Lower leg skin (tissue), 4 donors: ENCODE results near the gene MDC1. TPM values are rescaled to one million over a fixed set of nuclear protein-coding genes. Genes with fewer than 3 reads are reported as not detected.

Experiments used
- DNase-seq, 2 donors: peaks; one replicate each; pipeline ENCODE4 v3.0.0-alpha.2; 2019; ENCODE audit warnings: low spot score in 2 of 2
- H3K4me3 ChIP-seq: fragments of 200-600 bp; sonication (generic); 2 replicates; pipeline ENCODE4 v1.5.1; 2017; ENCODE audit warnings: mild to moderate bottlenecking, low read depth; ENCODE audit not compliant: poor library complexity, severe bottlenecking
- POLR2A ChIP-seq, 2 donors: fragments of 450-650 bp; IDR thresholded peaks; one replicate each; pipeline ENCODE4 v1.6.1; 2016 to 2017; ENCODE audit warnings: antibody characterized with exemption in 2 of 2, mild to moderate bottlenecking in 1 of 2, moderate library complexity in 1 of 2
- WGBS, 2 donors: methylation state at CpG; one replicate each; pipeline ENCODE4 v1.1.5; 2018; 5-methylcytosine and 5-hydroxymethylcytosine counted together
- intact Hi-C: fragments of 100-400 bp; cut with DNase I; formaldehyde crosslinking; loops from one replicate; pipeline ENCODE4 v1.15.0; 2023; ENCODE audit warnings: low total_unique reads
- total RNA-seq, 4 donors: library from RNA; depleted of rRNA; stranded (reverse); fragments of >200 nt; gene quantifications; one replicate each; pipeline ENCODE4 v1.1.0, GENCODE V29; 2016
- TF ChIP-seq, protein P1 (sequence below), 3 donors: fragments of 450-650 bp; IDR thresholded peaks; one replicate each; pipeline ENCODE4 v1.5.1; 2016; ENCODE audit warnings: antibody characterized with exemption in 3 of 3, mild to moderate bottlenecking in 3 of 3, moderate library complexity in 2 of 3

Gene MDC1
- total RNA-seq, 4 donors from 2014 or later: 9.7 to 21.4 (median 9.8) TPM

DNA sequence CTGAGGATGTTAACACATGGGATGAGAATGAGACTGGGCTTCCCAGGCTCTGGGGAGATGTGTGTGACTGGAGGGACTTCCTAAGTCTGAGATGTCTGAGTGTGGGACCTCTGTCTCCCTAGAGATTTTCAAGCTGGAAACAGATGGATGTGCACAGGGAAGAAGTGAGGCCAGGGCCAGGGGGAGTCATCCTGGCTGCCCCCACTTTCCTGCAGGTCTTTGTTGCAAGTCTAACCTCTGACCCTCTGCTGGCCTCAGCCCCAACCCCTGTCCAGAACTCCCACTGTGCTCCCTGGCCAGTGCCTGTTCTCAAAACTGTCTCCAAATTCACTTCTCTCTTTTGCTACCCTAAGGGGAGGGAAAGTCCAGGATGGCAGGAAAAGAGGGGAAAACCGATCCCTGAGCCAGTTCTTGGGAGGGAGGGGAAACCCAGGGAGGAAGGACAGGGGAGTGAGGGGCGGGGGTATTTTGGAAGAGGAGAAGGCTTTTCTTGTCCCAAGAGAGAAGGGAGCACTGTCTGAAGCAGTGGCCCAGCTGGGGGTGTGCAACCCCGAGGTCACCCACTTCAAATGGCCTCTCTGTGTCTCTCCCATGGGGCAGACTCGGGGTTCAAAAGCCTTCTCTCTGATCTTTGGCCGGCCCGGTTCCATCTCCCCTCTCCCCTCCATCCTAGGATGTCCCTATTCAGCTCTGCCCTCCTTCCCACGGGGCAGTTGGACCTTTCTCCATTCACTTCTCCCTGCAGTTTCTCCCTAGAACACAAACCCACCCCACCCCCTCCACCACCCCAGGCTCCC is 33.7 kb downstream of the MDC1 start:
- 1 to 2% methylated on average over 7 of the region's 7 CpGs for WGBS, 2 donors
- H3K4me3 ChIP-seq: peak overlapping the region; percentile 44
- TF ChIP-seq, protein P1, sequence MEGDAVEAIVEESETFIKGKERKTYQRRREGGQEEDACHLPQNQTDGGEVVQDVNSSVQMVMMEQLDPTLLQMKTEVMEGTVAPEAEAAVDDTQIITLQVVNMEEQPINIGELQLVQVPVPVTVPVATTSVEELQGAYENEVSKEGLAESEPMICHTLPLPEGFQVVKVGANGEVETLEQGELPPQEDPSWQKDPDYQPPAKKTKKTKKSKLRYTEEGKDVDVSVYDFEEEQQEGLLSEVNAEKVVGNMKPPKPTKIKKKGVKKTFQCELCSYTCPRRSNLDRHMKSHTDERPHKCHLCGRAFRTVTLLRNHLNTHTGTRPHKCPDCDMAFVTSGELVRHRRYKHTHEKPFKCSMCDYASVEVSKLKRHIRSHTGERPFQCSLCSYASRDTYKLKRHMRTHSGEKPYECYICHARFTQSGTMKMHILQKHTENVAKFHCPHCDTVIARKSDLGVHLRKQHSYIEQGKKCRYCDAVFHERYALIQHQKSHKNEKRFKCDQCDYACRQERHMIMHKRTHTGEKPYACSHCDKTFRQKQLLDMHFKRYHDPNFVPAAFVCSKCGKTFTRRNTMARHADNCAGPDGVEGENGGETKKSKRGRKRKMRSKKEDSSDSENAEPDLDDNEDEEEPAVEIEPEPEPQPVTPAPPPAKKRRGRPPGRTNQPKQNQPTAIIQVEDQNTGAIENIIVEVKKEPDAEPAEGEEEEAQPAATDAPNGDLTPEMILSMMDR (IDR thresholded peaks at IDR 0.05): no peak
- intact Hi-C loops: no loop called here
- no peak for DNase-seq

DNA sequence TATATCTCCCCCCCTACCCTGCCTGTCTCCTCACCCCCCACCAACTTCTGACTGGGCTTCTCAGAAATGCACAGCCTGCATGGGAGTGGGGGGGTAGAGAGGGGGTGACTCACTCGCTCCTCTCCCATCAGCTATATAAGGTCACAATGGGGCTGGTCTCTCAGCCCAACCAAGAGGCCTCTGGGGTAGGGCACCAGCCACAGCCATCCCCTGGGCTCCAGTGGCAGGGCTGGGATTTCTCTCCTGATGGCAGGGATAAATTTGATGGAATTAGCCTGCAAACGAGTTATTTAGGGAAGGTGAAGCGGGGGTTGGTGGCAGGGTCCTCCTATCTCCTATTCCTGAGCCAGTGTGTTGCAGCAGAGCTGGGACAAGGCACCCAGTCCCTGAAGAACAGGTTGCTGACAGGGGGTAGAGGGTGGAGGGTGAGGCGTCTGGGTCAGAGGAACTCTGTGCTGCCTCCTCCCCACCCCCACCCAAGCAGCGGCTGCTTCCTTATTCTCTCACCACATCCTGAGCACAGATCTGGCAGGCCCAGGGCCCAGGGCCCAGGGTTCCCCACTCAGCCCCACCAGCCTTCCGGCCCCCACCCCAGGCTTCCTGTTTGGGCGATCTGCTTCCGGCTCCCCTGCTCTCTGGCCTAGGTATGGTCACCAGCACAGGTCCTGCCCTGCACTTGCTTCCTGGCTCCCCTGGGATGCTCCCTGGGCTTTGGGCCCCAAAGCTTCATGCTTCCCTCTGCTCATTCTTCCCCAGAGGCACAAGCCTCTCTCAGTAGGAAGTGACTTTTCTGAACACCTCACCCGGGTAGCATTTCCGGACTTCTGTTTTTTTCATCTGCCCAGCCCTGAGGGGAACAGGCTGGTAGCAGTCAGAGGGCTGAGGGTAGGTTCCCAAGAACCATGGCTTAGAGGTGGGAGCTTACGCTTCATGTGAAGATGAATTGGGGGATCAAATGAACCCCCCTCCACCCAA is 34.7 kb downstream of the MDC1 start:
- 7 to 12% methylated on average over 11 of the region's 11 CpGs for WGBS, 2 donors

DNA sequence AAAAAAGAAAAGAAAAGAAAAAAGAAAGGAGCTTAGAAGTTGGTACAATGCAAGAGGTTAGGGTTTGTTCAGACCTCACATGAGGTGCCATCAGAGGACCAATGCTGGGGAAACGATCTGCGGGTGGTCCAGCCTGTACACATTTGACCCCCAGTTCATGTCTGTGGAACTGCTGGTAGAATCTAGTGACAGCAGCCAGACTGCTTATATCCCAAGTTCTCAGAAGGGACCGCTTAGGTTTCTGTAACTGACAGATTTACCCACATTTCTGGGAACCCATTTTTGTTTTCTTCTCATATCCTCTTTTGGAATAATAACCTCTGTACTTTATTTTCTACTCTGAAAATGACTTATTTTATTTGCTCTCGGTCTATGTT is 35.3 kb downstream of the MDC1 start:
- intact Hi-C loops: no loop called here
- WGBS, 2 donors: 27 to 29% methylated on average over 4 of the region's 4 CpGs
- no peak for DNase-seq
- TF ChIP-seq POLR2A (IDR thresholded peaks at IDR 0.05): no peak
- TF ChIP-seq, protein P1 (IDR thresholded peaks at IDR 0.05): no peak
- H3K4me3 ChIP-seq: no peak overlapping the region

More for the DNA sequence above, 34.7 kb downstream of the MDC1 start:
- TF ChIP-seq, protein P1 (IDR thresholded peaks at IDR 0.05): no peak
- TF ChIP-seq POLR2A (IDR thresholded peaks at IDR 0.05): no peak
- peak overlapping the region; percentile 44 for H3K4me3 ChIP-seq
- intact Hi-C loops: no loop called here
- DNase-seq: peak; percentile 82 to 97

DNA sequence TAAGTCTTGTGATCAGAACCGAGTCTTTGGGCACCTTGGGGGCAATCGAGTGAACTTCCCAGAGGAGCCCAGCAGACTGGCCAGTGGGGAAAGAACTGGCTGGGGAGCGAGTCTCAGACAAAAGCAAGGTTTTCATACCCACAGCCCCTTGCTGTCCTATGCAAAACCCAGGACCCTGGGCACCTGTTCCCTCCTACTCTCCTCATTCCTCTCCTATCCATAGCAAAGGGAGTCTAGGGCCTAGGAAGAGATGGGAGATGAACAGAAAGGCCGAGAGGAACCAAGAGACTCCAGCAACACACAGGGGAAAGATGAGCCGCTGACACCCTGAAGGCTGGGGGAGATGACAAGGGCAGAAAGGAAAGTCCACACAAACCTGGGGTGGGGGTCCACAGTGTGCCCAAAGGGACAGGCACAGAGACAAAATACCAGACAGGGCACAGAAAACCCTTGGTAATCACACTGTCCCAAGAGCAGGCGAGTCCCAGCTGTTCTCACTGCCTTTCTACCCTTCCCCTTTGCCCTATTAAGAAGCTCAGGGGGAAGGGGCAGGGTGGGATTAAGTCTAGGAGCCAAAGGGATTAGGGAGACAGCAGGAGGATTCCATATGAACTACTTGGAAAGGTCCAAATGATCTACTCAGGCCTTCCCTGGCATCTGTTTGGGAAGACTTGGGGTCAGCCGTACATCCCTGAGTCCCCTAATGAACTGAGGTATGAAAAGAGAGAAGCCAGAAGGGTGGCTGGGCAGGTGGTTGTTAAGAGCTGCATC is 37.1 kb downstream of the MDC1 start:
- TF ChIP-seq, protein P1 (IDR thresholded peaks at IDR 0.05): no peak
- no peak for TF ChIP-seq POLR2A (IDR thresholded peaks at IDR 0.05)
- H3K4me3 ChIP-seq: no peak overlapping the region
- intact Hi-C loops: no loop called here
- DNase-seq: no peak
- WGBS, 2 donors: 47 to 66% methylated on average over 7 of the region's 7 CpGs

DNA sequence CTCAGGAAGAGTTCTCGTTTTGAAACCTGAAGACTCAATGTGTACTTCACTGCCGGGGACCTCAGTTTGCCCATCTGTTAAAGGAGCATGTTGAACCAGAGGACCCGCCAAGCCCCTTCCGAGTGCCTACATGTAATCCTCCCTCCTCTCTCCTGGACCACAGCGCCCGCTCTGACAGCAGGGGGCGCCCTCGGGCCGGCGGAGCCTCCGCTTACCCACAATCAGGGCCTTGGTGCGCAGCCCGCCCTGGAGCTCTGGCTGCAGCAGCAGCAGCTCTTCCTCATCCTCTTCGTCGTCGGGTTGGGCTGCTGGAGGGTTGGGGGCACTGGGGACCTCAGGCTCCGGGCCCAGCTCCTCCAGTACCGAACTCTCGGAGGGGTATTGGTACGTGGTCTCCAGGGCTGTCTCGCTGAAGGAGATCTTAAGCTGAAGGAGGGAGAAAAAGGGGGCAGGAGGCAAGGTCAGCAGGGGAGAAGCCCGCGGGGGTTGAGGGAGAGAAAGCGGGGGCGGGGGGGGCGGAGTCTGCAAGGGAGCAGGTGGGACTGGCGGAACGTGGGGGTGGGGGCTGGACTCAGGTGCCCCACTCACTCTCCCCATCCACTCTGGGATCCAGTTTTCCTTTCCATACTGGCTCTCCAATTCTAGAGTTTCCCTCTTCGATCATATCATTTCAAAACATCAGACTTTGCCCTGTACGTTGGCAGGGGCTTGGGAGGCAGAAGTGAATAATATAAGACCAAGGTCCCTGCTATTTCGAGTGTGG is 37.9 kb downstream of the MDC1 start:
- no peak for TF ChIP-seq POLR2A (IDR thresholded peaks at IDR 0.05)
- TF ChIP-seq, protein P1 (IDR thresholded peaks at IDR 0.05): peak in 2 of 3 donors; percentile 7 to 97
- peak; percentile 73 to 97 for DNase-seq
- intact Hi-C loops: loop anchor here (1.0 kb wide), 1 partner anchor 44 kb away; no protein-coding TSS in a partner anchor
- WGBS, 2 donors: 10 to 11% methylated on average over 30 to 31 of the region's 31 CpGs
- H3K4me3 ChIP-seq: no peak overlapping the region
